Esophagus squamous epithelium (tissue), 4 donors: ENCODE results near the gene RERE.

ENCODE experiments used
- CTCF ChIP-seq, 6 experiments: fragments of 450-650 bp in 4 of 6; fragments of 200-600 bp in 2 of 6; sonication (generic) in 2 of 6; IDR thresholded peaks; one replicate each; pipeline ENCODE4 v1.5.1; 2016 to 2019; ENCODE audit warnings: antibody characterized with exemption in 6 of 6, mild to moderate bottlenecking in 4 of 6, moderate library complexity in 4 of 6
- POLR2A ChIP-seq, 4 donors: fragments of 450-650 bp; IDR thresholded peaks; one replicate each; pipeline ENCODE4 v1.6.1; 2017; ENCODE audit warnings: antibody characterized with exemption in 4 of 4, mild to moderate bottlenecking in 4 of 4, moderate library complexity in 3 of 4

GRCh38 chr1:8807004-8807403, 10.4 kb downstream of the RERE start:
- TF ChIP-seq CTCF (IDR thresholded peaks at IDR 0.05): no peak
- TF ChIP-seq POLR2A (IDR thresholded peaks at IDR 0.05): no peak
